Kasumi-1 (cell line): ENCODE results near the gene ZNF653.

Experiments used
- DNase-seq, 2 experiments: peaks; one replicate each; lab custom pipeline; 2025; lab: John Stamatoyannopoulos, UW

Gene ZNF653, protein sequence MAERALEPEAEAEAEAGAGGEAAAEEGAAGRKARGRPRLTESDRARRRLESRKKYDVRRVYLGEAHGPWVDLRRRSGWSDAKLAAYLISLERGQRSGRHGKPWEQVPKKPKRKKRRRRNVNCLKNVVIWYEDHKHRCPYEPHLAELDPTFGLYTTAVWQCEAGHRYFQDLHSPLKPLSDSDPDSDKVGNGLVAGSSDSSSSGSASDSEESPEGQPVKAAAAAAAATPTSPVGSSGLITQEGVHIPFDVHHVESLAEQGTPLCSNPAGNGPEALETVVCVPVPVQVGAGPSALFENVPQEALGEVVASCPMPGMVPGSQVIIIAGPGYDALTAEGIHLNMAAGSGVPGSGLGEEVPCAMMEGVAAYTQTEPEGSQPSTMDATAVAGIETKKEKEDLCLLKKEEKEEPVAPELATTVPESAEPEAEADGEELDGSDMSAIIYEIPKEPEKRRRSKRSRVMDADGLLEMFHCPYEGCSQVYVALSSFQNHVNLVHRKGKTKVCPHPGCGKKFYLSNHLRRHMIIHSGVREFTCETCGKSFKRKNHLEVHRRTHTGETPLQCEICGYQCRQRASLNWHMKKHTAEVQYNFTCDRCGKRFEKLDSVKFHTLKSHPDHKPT

DNA sequence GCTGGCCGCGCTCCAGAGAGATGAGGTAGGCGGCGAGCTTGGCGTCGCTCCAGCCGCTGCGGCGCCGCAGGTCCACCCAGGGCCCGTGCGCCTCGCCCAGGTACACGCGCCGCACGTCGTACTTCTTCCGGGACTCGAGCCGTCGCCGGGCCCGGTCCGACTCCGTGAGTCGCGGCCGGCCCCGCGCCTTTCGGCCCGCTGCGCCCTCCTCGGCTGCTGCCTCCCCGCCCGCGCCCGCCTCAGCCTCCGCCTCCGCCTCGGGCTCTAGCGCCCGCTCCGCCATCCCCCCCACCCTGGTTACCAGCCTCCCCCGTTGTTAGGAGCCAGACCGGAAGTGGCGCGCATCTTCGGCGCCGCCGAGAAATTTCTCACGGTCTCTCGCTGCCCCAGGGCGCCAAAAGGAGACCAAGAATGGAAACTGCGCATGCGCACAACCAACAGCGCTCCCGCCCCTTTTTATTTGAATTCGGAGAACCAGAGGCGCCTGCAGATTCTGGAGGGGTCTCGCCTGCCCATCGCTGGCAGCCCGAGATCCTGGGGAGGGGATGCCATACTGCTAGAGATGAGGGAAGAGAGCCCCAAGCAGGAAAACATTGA, at the start of gene ZNF653:
Gene ZNF653 (minus strand): TSS at position 336 of the 597 bp plus-strand sequence. CDS start 53 bp downstream, at position 283.
- peak; percentile 89 to 91 for DNase-seq

DNA sequence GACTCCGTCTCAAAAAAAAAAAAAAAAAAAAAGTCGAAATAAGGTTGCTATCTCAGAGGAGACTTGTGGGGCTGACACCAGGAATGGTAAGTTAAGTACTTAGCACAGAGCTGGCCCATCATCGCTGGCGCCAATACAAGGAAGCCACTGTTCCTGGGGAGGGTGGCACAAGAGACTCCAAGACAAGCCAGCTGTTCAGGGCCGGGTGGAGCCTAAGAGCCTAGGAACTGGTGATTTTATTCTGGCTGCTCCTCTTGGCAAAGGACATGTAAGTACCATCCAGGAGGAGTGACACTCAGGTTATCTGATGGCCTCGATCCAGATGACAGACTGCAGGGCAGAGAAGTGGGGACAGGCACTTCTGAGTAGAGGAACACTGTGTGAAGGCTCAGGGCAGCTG, 49.6 kb upstream of the ZNF653 start:
- no peak for DNase-seq

DNA sequence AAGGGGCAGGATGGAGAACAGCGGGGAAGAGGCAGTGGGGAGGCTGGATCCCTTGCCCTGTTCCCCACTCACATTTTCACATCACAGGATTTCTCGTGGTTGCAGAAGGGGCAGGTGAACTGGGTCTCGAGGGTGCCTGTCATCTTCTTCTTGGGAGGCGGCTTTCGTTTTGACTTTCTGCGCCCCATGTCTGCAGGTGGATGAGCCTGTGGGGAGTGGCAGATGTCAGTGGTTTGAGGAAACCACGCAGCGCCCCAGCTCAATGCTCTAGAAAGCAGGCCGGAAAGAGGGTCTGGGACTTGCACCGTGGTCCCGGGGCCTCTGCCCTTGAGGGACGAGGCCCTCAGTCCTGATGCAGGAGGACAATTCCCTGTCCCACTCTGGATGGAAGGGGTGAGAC, 48.5 kb upstream of the ZNF653 start:
- DNase-seq = no peak

DNA sequence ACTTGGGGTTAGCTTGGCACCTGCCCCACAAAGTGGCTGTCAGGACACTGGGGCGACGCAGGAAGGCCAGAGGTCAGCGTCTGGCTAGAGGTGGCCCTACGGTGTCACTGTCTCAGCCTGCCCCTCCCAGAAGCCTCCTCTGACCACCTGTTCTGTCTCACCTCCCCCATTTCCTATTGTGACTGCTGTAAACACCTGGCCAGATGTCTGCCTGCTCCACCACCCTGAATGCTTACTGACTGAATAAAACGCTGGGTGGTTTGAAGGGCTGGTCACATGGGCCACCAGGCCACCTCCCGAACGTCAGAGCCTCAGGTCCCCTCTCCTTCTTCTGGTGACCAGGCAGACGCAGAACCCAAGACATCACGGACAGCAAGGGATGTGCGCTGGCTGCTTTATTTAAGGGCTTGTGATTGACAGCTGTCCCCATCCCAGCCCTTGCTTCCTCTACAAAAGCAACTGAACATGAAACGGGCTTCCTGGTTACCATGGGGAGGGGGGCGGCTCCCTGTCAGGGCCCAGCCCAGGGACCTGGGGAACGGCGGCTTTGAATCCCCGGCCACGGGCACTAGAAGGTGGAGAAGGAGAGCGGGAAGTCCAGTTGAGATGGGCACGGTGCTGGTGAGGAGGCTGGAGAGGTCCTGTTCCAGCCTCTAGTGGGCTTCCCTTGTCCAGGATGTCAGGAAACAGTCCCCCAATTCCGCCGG, 47.2 kb upstream of the ZNF653 start:
- DNase-seq = no peak

DNA sequence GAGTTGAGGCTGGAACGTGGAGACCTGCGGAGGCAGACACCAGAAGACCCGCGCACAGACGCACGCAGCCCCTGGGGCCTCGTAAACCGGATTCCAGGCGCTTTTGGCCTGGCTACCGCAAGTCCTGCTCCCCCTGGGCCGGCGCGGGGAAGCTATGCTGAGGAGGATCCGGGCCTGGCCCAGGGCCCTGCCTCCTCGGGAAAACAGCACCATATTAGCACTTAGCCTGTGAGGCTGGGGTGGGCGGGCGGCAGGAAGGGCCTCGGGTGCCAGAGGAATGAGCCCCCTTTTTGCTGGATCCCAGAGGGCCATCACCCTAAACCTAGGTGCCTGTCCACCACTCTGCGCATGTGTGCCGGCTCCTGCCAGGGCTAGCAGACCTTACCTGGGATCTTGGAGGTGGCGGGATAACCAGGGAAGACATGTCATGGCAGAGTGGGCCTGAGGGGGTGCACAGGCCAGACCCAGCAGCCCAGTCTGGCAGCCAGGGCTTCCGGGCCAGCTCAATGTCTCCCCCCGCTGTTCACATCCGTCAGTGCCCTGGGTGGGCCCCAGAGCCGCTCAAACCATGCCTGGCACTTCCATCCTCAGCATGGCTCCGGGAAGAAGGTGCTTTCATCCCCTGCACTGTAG, 46.1 kb upstream of the ZNF653 start:
- DNase-seq = peak in 1 of 2 experiments; percentile 13

DNA sequence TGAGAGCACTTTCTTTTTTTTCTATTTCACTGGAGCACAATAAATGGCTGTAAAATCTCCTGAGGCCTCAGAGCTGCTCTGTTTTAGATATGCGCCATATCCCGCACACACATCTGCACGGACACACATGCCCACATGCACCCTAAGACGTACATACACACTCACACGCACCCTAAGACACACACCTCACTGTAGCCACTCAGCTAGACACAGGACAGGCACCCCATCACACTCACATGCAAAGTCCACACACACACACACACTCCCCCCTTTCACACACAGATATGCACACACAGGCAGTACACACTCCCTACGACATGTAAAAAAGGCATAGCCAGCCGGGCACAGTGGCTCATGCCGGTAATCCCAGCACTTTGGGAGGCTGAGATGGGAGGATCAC, 44.6 kb upstream of the ZNF653 start:
- DNase-seq = no peak

DNA sequence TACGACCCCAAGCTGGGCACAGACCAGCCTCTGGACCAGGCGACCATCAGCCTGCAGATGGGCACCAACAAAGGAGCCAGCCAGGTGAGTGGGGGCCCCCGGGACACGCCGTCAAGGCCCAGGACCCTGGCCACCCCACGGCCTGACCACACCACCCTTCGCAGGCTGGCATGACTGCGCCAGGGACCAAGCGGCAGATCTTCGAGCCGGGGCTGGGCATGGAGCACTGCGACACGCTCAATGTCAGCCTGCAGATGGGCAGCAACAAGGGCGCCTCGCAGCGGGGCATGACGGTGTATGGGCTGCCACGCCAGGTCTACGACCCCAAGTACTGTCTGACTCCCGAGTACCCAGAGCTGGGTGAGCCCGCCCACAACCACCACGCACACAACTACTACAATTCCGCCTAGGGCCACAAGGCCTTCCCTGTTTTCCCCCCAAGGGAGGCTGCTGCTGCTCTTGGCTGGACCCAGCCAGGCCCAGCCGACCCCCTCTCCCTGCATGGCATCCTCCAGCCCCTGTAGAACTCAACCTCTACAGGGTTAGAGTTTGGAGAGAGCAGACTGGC, 43.8 kb upstream of the ZNF653 start:
- no peak for DNase-seq

DNA sequence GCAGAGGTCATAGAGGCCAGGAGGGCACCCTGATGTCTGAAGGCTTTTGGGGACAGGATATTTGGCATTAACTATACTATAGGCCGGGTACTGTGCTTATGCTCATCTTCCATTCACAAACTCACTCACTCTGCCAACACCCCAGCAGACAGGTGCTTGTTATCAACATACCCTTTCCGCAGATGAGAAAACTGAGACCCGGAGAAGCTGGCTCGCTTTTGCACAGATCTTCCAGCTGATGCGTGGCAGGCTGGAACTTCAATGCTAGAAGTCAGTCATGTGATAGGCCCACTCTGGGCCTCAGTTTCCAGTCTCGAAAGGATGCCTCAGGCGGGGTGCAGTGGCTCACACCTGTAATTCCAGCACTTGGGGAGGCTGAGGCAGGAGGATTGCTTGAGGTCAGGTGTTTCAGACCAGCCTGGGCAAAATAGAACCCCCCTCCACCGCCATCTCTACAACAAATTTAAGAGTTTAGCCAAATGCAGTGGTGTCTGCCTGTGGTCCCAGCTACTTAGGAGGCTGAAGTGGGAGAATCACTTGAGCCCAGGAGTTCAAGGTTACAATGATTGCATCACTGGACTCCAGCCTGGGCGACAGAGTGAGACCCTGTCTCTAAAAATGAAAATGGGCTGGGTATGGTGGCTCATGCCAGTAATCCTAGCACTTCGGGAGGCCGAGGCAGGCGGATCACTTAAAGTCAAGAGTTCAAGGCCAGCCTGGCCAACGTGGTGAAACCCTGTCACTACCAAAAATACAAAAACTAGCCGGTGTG, 42.5 kb upstream of the ZNF653 start:
- no peak for DNase-seq

DNA sequence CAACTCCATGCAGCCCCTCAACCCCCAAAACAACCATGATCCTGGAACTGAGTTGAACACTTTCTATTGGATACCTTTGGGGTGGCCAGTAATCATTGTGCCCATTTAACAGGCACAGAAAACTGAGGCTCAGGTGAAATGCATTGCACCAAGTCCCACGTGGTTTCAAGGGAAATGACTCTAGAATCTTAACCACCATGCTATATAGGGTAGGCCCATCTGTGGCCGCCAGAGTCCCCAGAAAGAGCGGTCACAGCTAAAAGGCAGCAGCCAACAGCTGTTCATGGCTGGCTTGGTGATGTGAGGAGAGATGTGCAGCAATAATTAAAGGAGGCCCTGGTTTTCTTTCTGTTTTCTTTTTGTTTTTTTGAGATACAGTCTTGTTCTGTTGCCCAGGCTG, 35.6 kb upstream of the ZNF653 start:
- no peak for DNase-seq

DNA sequence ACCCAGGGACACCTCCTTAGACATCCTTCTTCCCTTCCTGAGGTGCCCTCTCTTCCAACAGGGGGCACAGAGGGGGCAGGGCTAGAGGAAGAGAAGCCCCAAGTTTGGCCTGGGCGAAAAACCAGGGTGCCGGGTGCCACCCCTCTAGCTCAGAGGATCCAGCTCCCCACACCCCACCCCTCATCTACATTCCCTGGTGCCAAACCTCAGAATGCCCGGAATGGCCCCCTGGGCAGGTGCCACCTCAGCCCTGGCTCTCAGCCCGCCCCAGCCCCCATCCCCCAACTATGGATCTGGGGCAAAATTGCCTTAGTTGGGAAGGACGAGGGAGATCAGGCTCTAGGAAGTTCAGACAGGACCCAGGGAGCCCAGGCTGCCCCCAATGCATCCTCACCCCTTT, 35.0 kb upstream of the ZNF653 start:
- no peak for DNase-seq

DNA sequence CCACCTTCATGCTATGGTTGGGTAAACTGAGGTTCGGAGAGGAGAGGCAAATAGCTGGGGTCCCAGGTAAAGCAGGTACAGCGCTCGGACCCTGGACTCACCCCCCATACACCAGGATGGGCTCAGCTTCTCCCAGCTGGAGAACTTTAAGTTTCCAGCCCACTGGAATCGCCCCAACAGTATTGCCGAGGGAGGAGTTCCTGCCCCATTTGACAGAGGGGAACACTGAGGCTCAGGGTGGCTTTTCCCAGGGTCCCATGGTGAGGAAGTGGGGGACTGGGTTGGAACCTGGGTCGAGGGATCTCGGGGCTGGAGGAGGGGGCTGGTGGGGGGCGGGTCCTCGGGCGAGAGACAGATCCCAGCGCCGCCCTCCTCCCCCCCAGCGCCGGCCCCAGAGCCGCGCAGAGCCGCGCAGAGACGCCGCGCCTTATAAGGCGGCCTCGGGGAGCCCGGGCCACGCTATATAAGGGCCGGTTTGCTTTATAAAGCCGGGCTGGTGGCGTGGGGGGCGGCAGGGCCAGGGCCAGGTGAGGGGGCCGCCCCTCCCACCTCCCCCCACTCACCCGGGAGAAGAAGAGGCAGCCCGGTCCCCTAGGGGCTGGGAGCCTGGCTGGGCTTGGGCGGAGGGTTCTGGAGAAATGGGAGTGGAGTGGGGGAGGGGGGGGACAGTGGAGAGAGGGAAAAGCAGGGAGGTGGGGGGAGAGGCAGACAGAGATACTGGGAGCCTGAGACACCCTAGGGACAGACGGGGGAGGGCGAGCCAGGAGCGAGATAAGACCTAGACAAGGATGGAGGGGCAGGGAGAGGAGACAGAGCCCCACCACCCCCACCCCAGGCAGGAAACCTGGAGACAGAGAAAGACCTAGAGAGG, 34.1 kb upstream of the ZNF653 start:
- no peak for DNase-seq

DNA sequence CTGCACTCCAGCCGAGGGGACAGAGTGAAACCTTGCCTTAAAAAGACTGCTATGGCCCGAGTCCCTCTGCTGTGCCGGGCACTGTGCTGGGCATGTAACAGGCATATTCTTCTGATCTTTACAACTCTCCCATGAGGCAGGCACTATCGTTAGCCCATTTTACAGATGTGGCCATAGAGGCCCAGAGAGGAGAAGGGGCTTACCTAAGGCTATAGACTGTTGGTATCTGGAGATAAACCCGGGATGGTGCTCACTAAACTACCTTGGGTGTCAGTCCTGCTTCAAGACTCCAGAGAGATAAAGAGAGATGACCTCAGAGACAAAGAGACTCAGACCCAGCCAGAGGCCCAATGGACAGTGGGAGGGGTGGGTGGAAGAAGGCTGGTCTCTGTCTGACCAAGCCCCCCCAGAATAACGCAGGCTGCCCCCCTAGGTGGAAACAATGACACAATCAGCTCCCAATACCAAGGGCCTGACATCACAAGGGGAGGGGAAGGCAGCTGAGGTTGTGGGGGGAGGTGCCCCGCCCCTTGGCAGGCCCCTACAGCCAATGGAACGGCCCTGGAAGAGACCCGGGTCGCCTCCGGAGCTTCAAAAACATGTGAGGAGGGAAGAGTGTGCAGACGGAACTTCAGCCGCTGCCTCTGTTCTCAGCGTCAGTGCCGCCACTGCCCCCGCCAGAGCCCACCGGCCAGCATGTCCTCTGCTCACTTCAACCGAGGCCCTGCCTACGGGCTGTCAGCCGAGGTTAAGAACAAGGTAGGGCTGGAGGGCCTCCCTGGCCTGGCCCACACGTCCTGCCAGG, 32.8 kb upstream of the ZNF653 start, which contains the start of gene CNN1:
Gene CNN1 (plus strand): TSS at position 620 of the 805 bp plus-strand sequence. CDS start 77 bp downstream, at position 697.
- no peak for DNase-seq

DNA sequence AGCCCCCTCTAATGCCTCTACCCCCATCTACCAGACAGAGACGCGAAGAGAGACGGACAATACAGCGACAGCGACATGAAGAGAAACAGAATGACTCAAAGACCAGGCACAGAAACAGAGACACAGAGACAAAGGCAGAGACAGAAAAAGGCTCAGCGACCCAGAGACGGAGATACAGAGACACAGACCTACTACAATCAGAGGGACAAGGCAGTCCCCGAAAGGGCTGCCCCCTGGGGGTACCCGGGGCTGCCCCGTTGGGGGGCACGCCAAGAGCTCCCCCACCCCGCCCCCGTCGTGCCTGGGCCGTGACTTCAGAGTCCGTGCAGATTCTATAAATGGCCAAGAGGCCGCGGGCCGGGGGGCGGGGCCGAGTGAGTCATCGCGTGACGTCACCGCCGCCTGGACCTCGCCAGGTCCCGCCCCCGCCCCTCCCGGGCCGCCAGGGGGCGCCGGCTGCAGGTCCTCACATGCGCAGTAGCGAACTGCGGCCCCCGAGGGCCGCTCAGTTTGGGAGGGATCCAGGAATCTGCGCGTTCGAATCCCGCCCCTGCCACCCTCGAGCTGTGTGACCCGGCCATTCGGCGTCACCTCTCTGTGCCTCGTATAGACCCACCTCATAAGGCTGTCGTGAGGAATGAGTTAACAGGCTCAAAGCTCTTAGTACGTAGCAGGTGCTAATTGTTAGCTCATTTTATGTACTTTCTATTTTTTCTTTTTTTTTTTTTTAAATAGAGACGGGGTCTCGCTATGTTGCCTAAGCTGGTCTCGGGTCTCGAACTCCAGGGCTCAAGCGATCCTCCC, 30.4 kb upstream of the ZNF653 start:
- DNase-seq = peak; percentile 54 to 67

DNA sequence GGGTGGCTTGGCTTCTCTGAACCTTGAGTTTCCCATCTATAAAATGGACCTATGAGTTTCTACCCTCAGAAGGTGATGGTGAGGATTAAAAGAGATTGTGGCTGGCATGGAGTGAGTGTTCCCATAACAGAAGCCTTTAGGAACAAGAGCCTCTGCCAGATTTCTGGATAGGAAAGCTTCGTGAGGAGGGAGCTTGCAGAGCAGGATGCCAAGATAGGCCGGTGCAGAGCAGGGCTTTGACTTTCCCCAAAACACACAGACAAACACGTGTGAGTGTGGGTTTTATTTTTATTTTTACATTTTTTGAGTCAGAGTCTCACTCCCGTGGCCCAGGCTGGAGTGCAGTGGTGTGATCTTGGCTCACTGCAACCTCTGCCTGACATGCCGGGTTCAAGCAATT, 29.3 kb upstream of the ZNF653 start:
- no peak for DNase-seq

DNA sequence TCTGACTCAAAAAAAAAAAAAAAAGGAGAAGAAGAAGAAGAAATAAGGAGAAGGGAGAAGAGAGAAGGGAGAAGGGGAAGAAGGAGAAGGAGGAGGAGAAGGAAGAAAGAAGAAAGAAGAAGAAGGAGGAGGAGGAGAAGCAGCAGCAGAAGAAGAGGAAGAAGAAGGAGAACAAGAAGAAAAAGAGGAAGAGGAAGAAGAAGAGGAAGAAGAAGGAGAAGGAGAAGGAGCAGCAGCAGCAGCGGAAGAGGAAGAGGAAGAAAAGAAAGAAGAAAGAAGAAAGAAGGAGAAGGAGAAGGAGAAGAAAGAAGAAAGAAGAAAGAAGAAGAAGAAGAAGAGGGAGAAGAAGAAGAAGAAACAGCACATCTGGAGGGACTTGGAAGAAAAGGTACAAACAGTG, 28.9 kb upstream of the ZNF653 start:
- no peak for DNase-seq

DNA sequence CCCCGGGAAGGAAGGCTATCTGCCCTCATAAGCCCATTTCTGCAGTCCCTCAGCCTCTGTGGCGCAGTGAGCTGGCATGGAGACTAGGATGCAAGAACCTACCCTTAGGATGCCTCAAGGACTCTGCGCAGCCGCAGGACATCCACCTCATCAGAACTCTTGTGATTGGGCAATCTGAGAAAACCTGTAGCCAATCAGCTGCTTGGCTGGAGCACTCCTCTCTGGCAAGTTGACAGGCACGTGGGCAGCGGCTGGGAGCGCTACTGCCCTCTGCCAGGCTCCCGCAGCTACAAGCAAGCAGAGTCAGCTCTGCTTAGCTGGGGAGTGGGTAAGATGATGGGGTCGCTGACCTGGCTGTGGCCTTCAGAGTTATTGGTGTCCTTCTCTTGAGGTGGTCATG, 24.8 kb upstream of the ZNF653 start:
- DNase-seq = peak; percentile 77 to 80

DNA sequence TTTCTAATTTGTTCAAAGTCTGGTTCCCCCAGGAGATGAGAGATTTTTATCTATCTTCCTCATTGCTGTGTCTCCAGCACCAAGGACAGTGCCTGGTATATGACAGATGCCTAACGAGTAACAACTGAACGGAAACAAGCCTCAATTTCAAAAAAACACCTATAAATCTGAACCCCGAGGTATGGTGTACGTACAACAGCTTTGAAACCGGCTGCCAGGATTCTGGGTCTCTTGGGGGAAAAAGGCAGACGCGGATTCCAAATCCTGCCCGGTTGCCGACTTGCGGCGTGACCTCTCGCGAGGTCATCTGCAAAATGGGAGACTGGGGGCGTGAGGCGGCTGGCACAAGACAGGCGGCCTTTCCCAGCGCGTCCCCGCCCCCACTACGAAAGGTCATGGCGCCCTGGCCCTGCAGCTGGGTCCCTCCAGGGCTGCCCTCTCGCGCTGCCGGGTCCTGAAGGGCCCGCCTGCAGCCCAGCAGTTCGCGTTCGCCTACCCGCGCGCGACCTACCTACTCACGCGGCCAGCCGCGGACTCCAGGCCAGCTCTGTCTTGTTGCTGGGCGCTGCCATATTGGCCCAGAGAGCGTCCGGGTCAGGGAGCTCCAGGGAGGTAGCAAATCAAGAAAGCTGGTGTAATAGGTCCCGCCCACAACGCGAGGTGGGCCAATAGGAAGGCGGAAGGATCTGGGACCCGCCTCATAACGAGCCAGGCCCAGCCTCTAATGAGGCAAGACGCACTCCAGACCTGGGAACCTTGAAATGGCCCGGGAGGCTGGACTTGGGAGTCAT, 23.1 kb upstream of the ZNF653 start, which contains the start of gene ECSIT:
Gene ECSIT (minus strand): TSS at position 584 of the 791 bp plus-strand sequence. CDS start 9,964 bp downstream, outside the sequence.
- DNase-seq = peak; percentile 95 to 96
